SK-N-SH (cell line): ENCODE measurements around the gene PRMT2.

ENCODE experiments used
- EP300 ChIP-seq, 2 experiments: IDR thresholded peaks; 2 replicates each; pipeline versions ENCODE4 v1.4.0 to v1.6.1; 2012; ENCODE audit warnings: borderline replicate concordance in 1 of 2, low read depth in 1 of 2, low read length in 1 of 2
- EZH2phosphoT487 ChIP-seq: fragments of 200-600 bp; sonication (generic); IDR thresholded peaks from 2 replicates; pipeline ENCODE4 v1.6.1; 2017; ENCODE audit warnings: low read depth, mixed run types, mild to moderate bottlenecking, antibody characterized with exemption, moderate library complexity, borderline replicate concordance
- FOSL2 ChIP-seq: IDR thresholded peaks from 2 replicates; pipeline ENCODE4 v1.4.0; 2012; ENCODE audit warnings: low read depth, mild to moderate bottlenecking, moderate library complexity, borderline replicate concordance
- FOXM1 ChIP-seq: IDR thresholded peaks from 2 replicates; pipeline ENCODE4 v1.4.0; 2012; ENCODE audit warnings: low read depth, mild to moderate bottlenecking
- MAX ChIP-seq: IDR thresholded peaks from 2 replicates; pipeline ENCODE4 v1.4.0; 2012; ENCODE audit warnings: low read depth
- MEF2A ChIP-seq: IDR thresholded peaks from 2 replicates; pipeline ENCODE4 v1.4.0; 2012; ENCODE audit warnings: low read depth, borderline replicate concordance
- NFIC ChIP-seq: IDR thresholded peaks from 2 replicates; pipeline ENCODE4 v1.4.0; 2012; ENCODE audit warnings: borderline replicate concordance
- POLR2AphosphoS5 ChIP-seq: IDR thresholded peaks from 2 replicates; pipeline ENCODE4 v1.6.1; 2012; ENCODE audit warnings: low read depth, low read length
- SIN3A ChIP-seq: IDR thresholded peaks from 2 replicates; pipeline ENCODE4 v1.6.1; 2012; ENCODE audit warnings: low read depth, mild to moderate bottlenecking, low read length, moderate library complexity, borderline replicate concordance
- YY1 ChIP-seq: IDR thresholded peaks from 2 replicates; pipeline ENCODE4 v1.4.0; 2012; ENCODE audit warnings: low read depth, mild to moderate bottlenecking
- TF ChIP-seq, protein P1 (sequence below): fragments of 200-600 bp; sonication (generic); IDR thresholded peaks from 2 replicates; pipeline ENCODE4 v1.6.1; 2017; ENCODE audit warnings: antibody characterized with exemption, mild to moderate bottlenecking, moderate library complexity
- TF ChIP-seq, protein P2 (sequence below): fragments of 150-350 bp; IDR thresholded peaks from 2 replicates; pipeline ENCODE4 v1.6.1; 2017; ENCODE audit warnings: antibody characterized with exemption, low read length, low read depth, borderline replicate concordance

GRCh38 chr21:46618738-46619379 is 16.6 kb upstream of the PRMT2 start:
- no peak for TF ChIP-seq FOXM1
- no peak for TF ChIP-seq SIN3A
- TF ChIP-seq POLR2AphosphoS5: no peak
- no peak for TF ChIP-seq MAX
- TF ChIP-seq, protein P1, sequence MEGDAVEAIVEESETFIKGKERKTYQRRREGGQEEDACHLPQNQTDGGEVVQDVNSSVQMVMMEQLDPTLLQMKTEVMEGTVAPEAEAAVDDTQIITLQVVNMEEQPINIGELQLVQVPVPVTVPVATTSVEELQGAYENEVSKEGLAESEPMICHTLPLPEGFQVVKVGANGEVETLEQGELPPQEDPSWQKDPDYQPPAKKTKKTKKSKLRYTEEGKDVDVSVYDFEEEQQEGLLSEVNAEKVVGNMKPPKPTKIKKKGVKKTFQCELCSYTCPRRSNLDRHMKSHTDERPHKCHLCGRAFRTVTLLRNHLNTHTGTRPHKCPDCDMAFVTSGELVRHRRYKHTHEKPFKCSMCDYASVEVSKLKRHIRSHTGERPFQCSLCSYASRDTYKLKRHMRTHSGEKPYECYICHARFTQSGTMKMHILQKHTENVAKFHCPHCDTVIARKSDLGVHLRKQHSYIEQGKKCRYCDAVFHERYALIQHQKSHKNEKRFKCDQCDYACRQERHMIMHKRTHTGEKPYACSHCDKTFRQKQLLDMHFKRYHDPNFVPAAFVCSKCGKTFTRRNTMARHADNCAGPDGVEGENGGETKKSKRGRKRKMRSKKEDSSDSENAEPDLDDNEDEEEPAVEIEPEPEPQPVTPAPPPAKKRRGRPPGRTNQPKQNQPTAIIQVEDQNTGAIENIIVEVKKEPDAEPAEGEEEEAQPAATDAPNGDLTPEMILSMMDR: no peak
- TF ChIP-seq FOSL2: no peak
- TF ChIP-seq, protein P2, sequence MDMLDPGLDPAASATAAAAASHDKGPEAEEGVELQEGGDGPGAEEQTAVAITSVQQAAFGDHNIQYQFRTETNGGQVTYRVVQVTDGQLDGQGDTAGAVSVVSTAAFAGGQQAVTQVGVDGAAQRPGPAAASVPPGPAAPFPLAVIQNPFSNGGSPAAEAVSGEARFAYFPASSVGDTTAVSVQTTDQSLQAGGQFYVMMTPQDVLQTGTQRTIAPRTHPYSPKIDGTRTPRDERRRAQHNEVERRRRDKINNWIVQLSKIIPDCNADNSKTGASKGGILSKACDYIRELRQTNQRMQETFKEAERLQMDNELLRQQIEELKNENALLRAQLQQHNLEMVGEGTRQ: no peak
- TF ChIP-seq YY1: no peak
- TF ChIP-seq EZH2phosphoT487: no peak
- no peak for TF ChIP-seq NFIC
- no peak for TF ChIP-seq MEF2A
- no peak for TF ChIP-seq EP300 (IDR thresholded peaks at IDR 0.05; ENCODE audit: borderline replicate concordance in 1 of 2, low read depth in 1 of 2, low read length in 1 of 2)
